ENCODE results near the gene RYR1. TPM values are rescaled to one million over a fixed set of nuclear protein-coding genes. Genes with fewer than 3 reads are reported as not detected.

RYR1 gene
- total and polyA plus RNA-seq, 10 of the 15 experiments (the other 5 are each of a cell fraction or from before 2014, with no cell fraction given), result under 0.01 to 0.32 (median 0.07) TPM; not detected in 1

GRCh38 chr19:38632476-38633213 is 199.2 kb downstream of the RYR1 start:
- in situ Hi-C loops (cut with MboI), result loop anchor here (25.0 kb wide), 1 partner anchor 220 kb away; the partner anchor contains the start of gene FAM98C
- RAD21 ChIA-PET (ENCODE audit: unreplicated experiment), result interaction anchor here (2.2 to 5.9 kb wide), 3 partner anchors 14 to 87 kb away, joined by 6 to 70 read pairs (median 11); partner anchors contain the start of gene ACTN4
- intact Hi-C loops (cut with micrococcal nuclease; ENCODE audit: unreplicated experiment), result loop anchor here (5.0 kb wide), 1 partner anchor 230 kb away; the partner anchor contains the start of gene FAM98C
- TSS peak; percentile 38 for BruUV-seq (replicated peaks)
- FAIRE-seq (no peak), ATAC-seq (no peak), DNase-seq (ENCODE audit: low read depth, low spot score) (no peak)
- CTCF ChIA-PET, result interaction anchor here (3.1 to 5.5 kb wide), 4 partner anchors 14 to 298 kb away, joined by 12 to 103 read pairs (median 40); partner anchors contain the start of genes ACTN4, MRPS12 and SARS2
- H4K20me1 ChIP-seq (ENCODE audit: control insufficient read depth, insufficient read depth), result no peaks in the 10 kb centered on the region
- H3K27me3 ChIP-seq (replicated peaks in 1 of 2; ENCODE audit: control insufficient read depth in 2 of 2, insufficient read depth in 2 of 2, low read length in 1 of 2), result no peaks in the 10 kb centered on the region
- no peak overlapping the region for H2AFZ ChIP-seq (ENCODE audit: control insufficient read depth, low read depth, low read length)
- 93% methylated on average over 16 of the region's 16 CpGs for WGBS (ENCODE audit: insufficient coverage, insufficient replicate concordance, low lambda C conversion rate, missing lambda C conversion rate)
- H3K4me2 ChIP-seq (ENCODE audit: control insufficient read depth, insufficient read depth), result no peak overlapping the region
- no peak overlapping the region for H3K27ac ChIP-seq (ENCODE audit: control insufficient read depth, insufficient read depth)
- H3K4me1 ChIP-seq (ENCODE audit: control insufficient read depth, insufficient read depth, low read length), result peaks cover 15% of the 10 kb centered on the region
- POLR2A ChIA-PET, result interaction anchor here (0.7 to 1.0 kb wide), 2 partner anchors 119 to 245 kb away, joined by 3 read pairs; partner anchors contain the start of gene GGN
- H3K9ac ChIP-seq (ENCODE audit: control insufficient read depth, insufficient read depth, low read length), result no peak overlapping the region
- no peaks in the 10 kb centered on the region for H3K9me3 ChIP-seq (replicated peaks; ENCODE audit: control insufficient read depth, insufficient read depth, low read length)
- peak; percentile 48; the same call in 1 of the 2 replicates for TF ChIP-seq POLR2A (IDR thresholded peaks at IDR 0.05; ENCODE audit: low read depth, low read length)
- no peak for TF ChIP-seq SIN3A (IDR thresholded peaks at IDR 0.05; ENCODE audit: low read depth, low read length)
- no peak for TF ChIP-seq CBX3 (IDR thresholded peaks at IDR 0.05; ENCODE audit: borderline replicate concordance, low read depth)
- no peak for TF ChIP-seq SREBF1 (IDR thresholded peaks at IDR 0.05; ENCODE audit: low read length)
- no peak for TF ChIP-seq CBX5 (IDR thresholded peaks at IDR 0.05; ENCODE audit: low read depth)
- H3K36me3 ChIP-seq (ENCODE audit: control insufficient read depth in 2 of 2, insufficient read depth in 2 of 2, low read length in 1 of 2), result peaks cover 15 to 24% of the 10 kb centered on the region in 2 experiments
- SMC1A ChIA-PET (ENCODE audit: uncharacterized antibody, unreplicated experiment), result interaction anchor here (0.7 to 7.4 kb wide), 4 partner anchors 12 to 87 kb away, joined by 3 to 102 read pairs (median 18); partner anchors contain the start of gene EIF3K
- H3K4me3 ChIP-seq, result no peak overlapping the region
- no peaks in the 10 kb centered on the region for H3K79me2 ChIP-seq (ENCODE audit: control insufficient read depth, insufficient read depth, low read length)
